ENCODE measurements around the gene LSM3. TPM values are rescaled to one million over a fixed set of nuclear protein-coding genes. Genes with fewer than 3 reads are reported as not detected.

Gene LSM3
- total RNA-seq, 4 donors from 2014 or later, result 7.9 to 15.6 (median 12.7) TPM

DNA sequence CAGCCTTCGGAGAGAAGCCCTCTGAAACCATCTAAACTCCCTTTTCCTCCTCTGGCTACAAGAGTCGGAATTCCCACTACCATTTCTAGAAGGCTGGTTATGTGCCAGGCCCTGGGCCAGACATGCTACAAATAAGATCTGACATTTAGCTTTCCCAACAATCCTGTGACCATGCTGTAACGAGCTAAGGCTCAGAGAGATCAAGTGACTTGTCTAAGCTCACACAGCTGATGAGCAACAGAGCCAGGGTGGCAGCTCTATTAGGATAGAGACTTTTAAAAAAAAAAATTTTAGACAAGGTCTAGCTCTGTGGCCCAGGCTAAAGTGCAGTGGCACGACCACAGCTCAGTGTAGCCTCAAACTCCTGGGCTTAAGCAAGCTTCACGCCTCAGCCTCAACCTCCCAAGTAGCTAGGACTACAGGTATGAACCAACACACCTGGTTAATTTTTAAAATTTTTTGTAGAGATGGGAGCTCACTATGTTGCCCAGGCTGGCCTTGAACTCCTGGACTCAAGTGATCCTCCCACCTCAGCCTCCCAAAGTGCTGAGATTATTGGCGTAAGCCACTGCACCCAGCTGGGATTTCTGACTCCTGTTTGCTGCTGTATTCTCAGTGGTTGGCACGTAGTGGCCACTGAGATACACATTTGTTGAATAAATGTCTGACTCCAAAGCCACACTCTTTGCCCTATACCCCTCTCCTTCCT, 34.6 kb downstream of the LSM3 start:
- Histone ChIP-seq H3K4me1 (no peaks in the 10 kb centered on the region), H3K4me3 (no peak overlapping the region), H3K27me3 (no peaks in the 10 kb centered on the region), H3K9me3 (no peaks in the 10 kb centered on the region), H3K36me3 (no peaks in the 10 kb centered on the region), H3K27ac (no peak overlapping the region)
- WGBS, 2 donors (ENCODE audit: low coverage in 1 of 2), result 85 to 87% methylated on average over 7 of the region's 7 CpGs
- TF ChIP-seq POLR2AphosphoS5 (IDR thresholded peaks at IDR 0.05) (no peak), POLR2A (IDR thresholded peaks at IDR 0.05) (no peak), EP300 (IDR thresholded peaks at IDR 0.05) (no peak)
- TF ChIP-seq, protein P1, sequence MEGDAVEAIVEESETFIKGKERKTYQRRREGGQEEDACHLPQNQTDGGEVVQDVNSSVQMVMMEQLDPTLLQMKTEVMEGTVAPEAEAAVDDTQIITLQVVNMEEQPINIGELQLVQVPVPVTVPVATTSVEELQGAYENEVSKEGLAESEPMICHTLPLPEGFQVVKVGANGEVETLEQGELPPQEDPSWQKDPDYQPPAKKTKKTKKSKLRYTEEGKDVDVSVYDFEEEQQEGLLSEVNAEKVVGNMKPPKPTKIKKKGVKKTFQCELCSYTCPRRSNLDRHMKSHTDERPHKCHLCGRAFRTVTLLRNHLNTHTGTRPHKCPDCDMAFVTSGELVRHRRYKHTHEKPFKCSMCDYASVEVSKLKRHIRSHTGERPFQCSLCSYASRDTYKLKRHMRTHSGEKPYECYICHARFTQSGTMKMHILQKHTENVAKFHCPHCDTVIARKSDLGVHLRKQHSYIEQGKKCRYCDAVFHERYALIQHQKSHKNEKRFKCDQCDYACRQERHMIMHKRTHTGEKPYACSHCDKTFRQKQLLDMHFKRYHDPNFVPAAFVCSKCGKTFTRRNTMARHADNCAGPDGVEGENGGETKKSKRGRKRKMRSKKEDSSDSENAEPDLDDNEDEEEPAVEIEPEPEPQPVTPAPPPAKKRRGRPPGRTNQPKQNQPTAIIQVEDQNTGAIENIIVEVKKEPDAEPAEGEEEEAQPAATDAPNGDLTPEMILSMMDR (IDR thresholded peaks at IDR 0.05), result no peak
- no peak for ATAC-seq

DNA sequence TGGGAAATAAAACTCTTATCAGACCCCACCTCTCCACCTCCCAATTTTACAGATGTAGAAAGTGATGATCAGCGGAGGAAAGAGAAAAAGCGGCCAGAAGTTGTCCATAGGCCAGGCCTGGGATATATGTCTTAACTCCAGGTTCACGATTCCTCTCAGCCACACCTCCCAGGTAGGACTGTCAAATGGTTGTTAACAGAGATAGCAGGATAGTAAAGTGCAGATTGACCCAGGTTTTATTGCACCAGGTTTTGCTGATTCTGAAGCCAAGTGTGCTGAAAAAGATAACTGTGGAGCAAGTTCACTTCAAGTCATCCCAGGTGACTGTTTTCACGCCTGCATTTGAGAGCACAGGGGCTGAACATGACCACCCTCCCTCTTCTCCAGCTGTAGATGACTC, 36.1 kb downstream of the LSM3 start:
- Histone ChIP-seq H3K36me3 (no peaks in the 10 kb centered on the region), H3K27me3 (no peaks in the 10 kb centered on the region), H3K4me1 (no peaks in the 10 kb centered on the region), H3K27ac (no peak overlapping the region), H3K9me3 (no peaks in the 10 kb centered on the region), H3K4me3 (no peak overlapping the region)
- 86 to 87% methylated on average over 4 of the region's 4 CpGs for WGBS, 2 donors (ENCODE audit: low coverage in 1 of 2)
- TF ChIP-seq, protein P1 (IDR thresholded peaks at IDR 0.05), result no peak
- no peak for TF ChIP-seq POLR2A (IDR thresholded peaks at IDR 0.05)
- TF ChIP-seq POLR2AphosphoS5 (IDR thresholded peaks at IDR 0.05), result no peak
- TF ChIP-seq EP300 (IDR thresholded peaks at IDR 0.05), result no peak
- no peak for ATAC-seq

DNA sequence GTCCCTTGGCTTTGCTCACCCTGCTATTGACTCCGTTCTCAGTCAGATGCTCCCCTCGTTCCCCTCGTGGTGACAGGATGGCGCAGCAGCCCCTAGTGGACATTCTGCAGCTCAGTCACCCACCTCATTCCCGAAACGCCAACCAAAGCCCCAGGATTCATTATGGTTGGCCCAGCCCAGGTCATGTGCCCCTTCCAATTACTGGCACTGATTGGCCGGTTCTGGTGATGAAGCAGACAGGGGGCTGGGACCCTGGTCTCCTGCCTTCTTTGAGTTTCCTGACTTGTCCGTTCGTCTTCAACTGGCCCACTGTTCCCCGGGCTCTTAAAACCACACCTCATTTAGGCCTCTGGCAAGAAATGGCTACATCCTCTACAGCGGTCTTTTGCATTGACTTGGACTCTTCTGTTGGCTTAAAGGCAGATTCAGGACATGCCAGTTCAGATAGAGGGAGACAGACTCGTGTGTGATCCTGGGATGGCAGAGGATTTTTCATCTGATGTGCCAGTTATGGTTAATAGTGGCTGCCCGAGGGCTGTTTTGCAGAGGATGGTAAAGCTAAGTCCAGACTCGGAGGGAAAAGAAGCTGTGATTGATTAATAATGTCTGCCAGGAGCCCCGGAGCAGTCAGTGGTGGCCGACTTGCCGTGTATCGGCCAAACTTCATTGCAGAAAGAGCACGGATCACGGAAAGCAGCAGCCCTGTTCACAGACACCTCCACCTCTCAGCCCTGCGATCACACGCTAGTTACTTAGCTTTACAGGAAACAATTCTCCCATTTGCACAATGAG, 37.8 kb downstream of the LSM3 start:
- peaks cover 0 to 9% (median 0%) of the 10 kb centered on the region in 3 donors for H3K9me3 ChIP-seq
- 67 to 69% methylated on average over 7 to 12 of the region's 22 CpGs for WGBS, 2 donors (ENCODE audit: low coverage in 1 of 2)
- H3K27me3 ChIP-seq, result no peaks in the 10 kb centered on the region
- H3K36me3 ChIP-seq, result no peaks in the 10 kb centered on the region
- peak overlapping the region in 1 of 4 donors; percentile 75 for H3K27ac ChIP-seq
- H3K4me1 ChIP-seq, result no peaks in the 10 kb centered on the region
- TF ChIP-seq, protein P1 (IDR thresholded peaks at IDR 0.05), result peak in 1 of 4 experiments; percentile 52
- TF ChIP-seq POLR2A (IDR thresholded peaks at IDR 0.05), result no peak
- H3K4me3 ChIP-seq, result peak overlapping the region in 1 of 2 donors; percentile 8
- no peak for ATAC-seq

DNA sequence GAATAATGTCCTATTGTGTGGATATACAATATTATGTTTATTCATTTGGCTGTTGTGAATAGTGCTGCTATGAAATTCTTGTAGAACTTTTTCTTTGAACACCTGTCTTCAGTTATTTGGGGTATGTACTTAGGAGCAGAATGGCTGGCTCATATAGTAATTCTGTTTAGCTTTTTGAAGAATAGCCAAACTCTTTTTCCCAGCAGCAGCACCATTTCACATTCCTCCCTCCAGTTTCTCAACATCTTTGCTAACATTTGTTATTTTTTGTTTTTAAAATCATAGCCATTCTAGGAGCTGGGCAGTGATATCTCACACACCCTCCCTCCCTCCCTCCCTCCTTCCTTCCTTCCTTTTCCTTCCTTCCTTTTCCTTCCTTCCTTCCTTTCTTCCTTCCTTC, 39.7 kb downstream of the LSM3 start:
- H3K27ac ChIP-seq, result no peak overlapping the region
- H3K9me3 ChIP-seq, result peaks cover 0 to 21% (median 0%) of the 10 kb centered on the region in 3 donors
- H3K27me3 ChIP-seq, result no peaks in the 10 kb centered on the region
- ATAC-seq, result no peak
- TF ChIP-seq POLR2A (IDR thresholded peaks at IDR 0.05), result no peak
- no peak for TF ChIP-seq POLR2AphosphoS5 (IDR thresholded peaks at IDR 0.05)
- TF ChIP-seq, protein P1 (IDR thresholded peaks at IDR 0.05), result no peak
- no peak for TF ChIP-seq EP300 (IDR thresholded peaks at IDR 0.05)
- H3K4me3 ChIP-seq, result no peak overlapping the region
- H3K36me3 ChIP-seq, result no peaks in the 10 kb centered on the region
- no peaks in the 10 kb centered on the region for H3K4me1 ChIP-seq

DNA sequence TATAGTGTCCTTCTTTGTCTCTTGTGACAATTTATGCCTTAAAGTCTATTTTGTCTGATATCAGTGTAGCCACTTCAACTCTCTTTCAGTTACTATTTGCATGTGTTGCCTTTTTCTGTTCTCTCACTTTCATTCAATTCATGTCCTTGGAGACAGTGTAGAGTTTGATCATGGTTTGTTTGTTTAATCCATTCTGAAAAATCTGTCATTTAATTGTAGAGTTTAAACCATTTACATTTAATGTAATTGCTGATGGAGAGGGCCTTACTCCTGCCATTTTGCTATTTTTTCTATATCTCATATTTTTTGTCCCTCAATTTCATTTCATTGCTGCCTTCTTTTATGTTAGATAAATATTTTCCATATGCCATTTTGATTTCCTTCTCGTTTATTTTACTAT, 42.3 kb downstream of the LSM3 start:
- peaks cover 7% of the 10 kb centered on the region for H3K27me3 ChIP-seq
- H3K27ac ChIP-seq, result no peak overlapping the region
- peaks cover 0 to 21% (median 0%) of the 10 kb centered on the region in 3 donors for H3K9me3 ChIP-seq
- H3K4me3 ChIP-seq, result no peak overlapping the region
- no peak for ATAC-seq
- no peaks in the 10 kb centered on the region for H3K36me3 ChIP-seq
- WGBS, 2 donors (ENCODE audit: low coverage in 1 of 2), result 93 to 94% methylated on average over 1 of the region's 1 CpG
- H3K4me1 ChIP-seq, result no peaks in the 10 kb centered on the region
- TF ChIP-seq EP300 (IDR thresholded peaks at IDR 0.05), result no peak
- TF ChIP-seq POLR2AphosphoS5 (IDR thresholded peaks at IDR 0.05), result no peak
- TF ChIP-seq, protein P1 (IDR thresholded peaks at IDR 0.05), result no peak
- TF ChIP-seq POLR2A (IDR thresholded peaks at IDR 0.05), result no peak

All from gastroesophageal sphincter (tissue), 4 donors.